Fibroblast of lung (primary cell): Measurements from ENCODE around the gene PDE4B.

ENCODE experiments used
- EZH2 ChIP-seq: IDR thresholded peaks from 2 replicates; pipeline ENCODE4 v1.5.1; 2012; ENCODE audit warnings: low read length, control low read depth, mild to moderate bottlenecking; ENCODE audit errors: missing control alignments
- TF ChIP-seq, protein P1 (sequence below), 2 donors: IDR thresholded peaks in 1 of 2; conservative IDR thresholded peaks in 1 of 2; 1 replicate in 1 of 2; 2 replicates in 1 of 2; pipeline ENCODE4 v1.5.1; 2011 to 2012; ENCODE audit warnings: low read length in 2 of 2, control low read depth in 1 of 2, inconsistent platforms in 1 of 2, low read depth in 1 of 2, mild to moderate bottlenecking in 1 of 2

GRCh38 chr1:65866439-65866838 is 73.7 kb downstream of the PDE4B start:
- TF ChIP-seq, protein P1, sequence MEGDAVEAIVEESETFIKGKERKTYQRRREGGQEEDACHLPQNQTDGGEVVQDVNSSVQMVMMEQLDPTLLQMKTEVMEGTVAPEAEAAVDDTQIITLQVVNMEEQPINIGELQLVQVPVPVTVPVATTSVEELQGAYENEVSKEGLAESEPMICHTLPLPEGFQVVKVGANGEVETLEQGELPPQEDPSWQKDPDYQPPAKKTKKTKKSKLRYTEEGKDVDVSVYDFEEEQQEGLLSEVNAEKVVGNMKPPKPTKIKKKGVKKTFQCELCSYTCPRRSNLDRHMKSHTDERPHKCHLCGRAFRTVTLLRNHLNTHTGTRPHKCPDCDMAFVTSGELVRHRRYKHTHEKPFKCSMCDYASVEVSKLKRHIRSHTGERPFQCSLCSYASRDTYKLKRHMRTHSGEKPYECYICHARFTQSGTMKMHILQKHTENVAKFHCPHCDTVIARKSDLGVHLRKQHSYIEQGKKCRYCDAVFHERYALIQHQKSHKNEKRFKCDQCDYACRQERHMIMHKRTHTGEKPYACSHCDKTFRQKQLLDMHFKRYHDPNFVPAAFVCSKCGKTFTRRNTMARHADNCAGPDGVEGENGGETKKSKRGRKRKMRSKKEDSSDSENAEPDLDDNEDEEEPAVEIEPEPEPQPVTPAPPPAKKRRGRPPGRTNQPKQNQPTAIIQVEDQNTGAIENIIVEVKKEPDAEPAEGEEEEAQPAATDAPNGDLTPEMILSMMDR (conservative IDR thresholded peaks at IDR 0.05 in 1 of 2, IDR thresholded peaks at IDR 0.05 in 1 of 2; ENCODE audit: low read depth in 1 of 2, low read length in 2 of 2) = no peak
- TF ChIP-seq EZH2 = no peak
